Heart left ventricle (tissue), 16 donors: ENCODE results near the gene SMARCAL1. TPM values are rescaled to one million over a fixed set of nuclear protein-coding genes. Genes with fewer than 3 reads are reported as not detected.
A peak's percentile ranks its signal among the peaks of the same experiment; 100 is the strongest.

Experiments used
- ATAC-seq, 4 donors: fragments of 200-7000 bp; cut with Tn5 transposase; one replicate each; pipeline ENCODE4 v1.9.1; 2020 to 2022; ENCODE audit warnings: moderate library complexity in 4 of 4, mild to moderate bottlenecking in 3 of 4, moderate number of reproducible peaks in 1 of 4
- DNase-seq, 5 donors: peaks; one replicate each; pipeline ENCODE4 v3.0.0-alpha.2; 2020
- H3K27ac ChIP-seq, 12 donors: fragments of 200-600 bp; sonication (generic) in 4 of 12; one replicate each; pipeline versions ENCODE4 v1.5.0 to v1.8.0; 2016 to 2022; ENCODE audit warnings: mild to moderate bottlenecking in 2 of 12
- H3K27me3 ChIP-seq, 9 donors: fragments of 200-600 bp; sonication (generic) in 2 of 9; one replicate each; pipeline versions ENCODE4 v1.5.1 to v1.8.0; 2016 to 2022; ENCODE audit warnings: mild to moderate bottlenecking in 3 of 9
- H3K36me3 ChIP-seq, 9 donors: fragments of 200-600 bp; sonication (generic) in 2 of 9; one replicate each; pipeline versions ENCODE4 v1.5.0 to v1.8.0; 2018 to 2022; ENCODE audit warnings: mild to moderate bottlenecking in 2 of 9
- H3K4me1 ChIP-seq, 12 donors: fragments of 200-600 bp; sonication (generic) in 4 of 12; one replicate each; pipeline versions ENCODE4 v1.5.0 to v1.8.0; 2016 to 2022; ENCODE audit warnings: mild to moderate bottlenecking in 3 of 12
- H3K4me3 ChIP-seq, 12 donors: fragments of 200-600 bp; sonication (generic) in 4 of 12; one replicate each; pipeline versions ENCODE4 v1.5.0 to v1.8.0; 2017 to 2022; ENCODE audit warnings: mild to moderate bottlenecking in 9 of 12, moderate library complexity in 4 of 12
- H3K9me3 ChIP-seq, 12 donors: fragments of 200-600 bp; sonication (generic) in 4 of 12; one replicate each; pipeline versions ENCODE4 v1.5.0 to v1.8.0; 2016 to 2022; ENCODE audit warnings: mild to moderate bottlenecking in 1 of 12
- POLR2A ChIP-seq, 2 donors: fragments of 450-650 bp; IDR thresholded peaks; one replicate each; pipeline ENCODE4 v1.6.1; 2017; ENCODE audit warnings: antibody characterized with exemption in 2 of 2, mild to moderate bottlenecking in 2 of 2, moderate library complexity in 2 of 2
- WGBS, 4 donors: extraction: QIAGEN DNeasy Blood & Tissue Kit in 2 of 4; methylation state at CpG; one replicate each; pipeline versions ENCODE4 v1.1.5 to v1.1.7; 2013 to 2018; 5-methylcytosine and 5-hydroxymethylcytosine counted together
- intact Hi-C, 10 donors: fragments of 100-400 bp; cut with DNase I; formaldehyde crosslinking; loops; one replicate each; pipeline versions ENCODE4 v1.11.1 to v1.14.2; 2022
- polyA plus RNA-seq, 2 donors: library from polyadenylated mRNA; stranded (reverse); fragments of 200-250 nt; gene quantifications; one replicate each; pipeline ENCODE4 v1.2.3, GENCODE V29; 2013
- total RNA-seq, 9 donors: library from RNA; depleted of rRNA in 2 of 9; stranded (reverse); fragments of >200 nt in 2 of 9; fragmentation: NEBNext Ultra II Directional in 3 of 9; extraction: Animal tissue kit (Norgen Biotek cat#: 25700) in 3 of 9; gene quantifications; one replicate each; pipeline versions ENCODE4 v1.1.0 to v1.2.4, GENCODE V29; 2016 to 2023
- TF ChIP-seq, protein P1 (sequence below), 12 donors: fragments of 200-600 bp; sonication (generic) in 4 of 12; IDR thresholded peaks; one replicate each; pipeline versions ENCODE4 v1.5.0 to v1.8.0; 2018 to 2022; ENCODE audit warnings: antibody characterized with exemption in 12 of 12, mild to moderate bottlenecking in 5 of 12
- donor health status: ischemic (EF 13 %, LVEDD 7.1; RV severe dilation, severe dysfunction).
- donor health status: healthy with polysubstance abuse.
- donor health status: DM: no; HTN: yes; CAD: no.
- donor health status: DM: no; HTN: no; CAD: no.
- donor health status: ischemic (EF 25% LVEDD 6.9; RV normal size, moderate dysfunction).
- donor health status: ischemic (EF 25% LVEDD 5.7; RV mildly dilated, moderate dysfunction).
- donor health status: healthy.
- donor health status: DM: yes; HTN: yes; CAD: no.
- donor health status: ischemic (EF 35%, LVEDD 5.7; RV mildly dilated, moderate dysfunction).
- donor health status: nonischemic (EF 11% LVEDD 7.7; RV severe dilation, severe dysfunction).
- donor health status: DM: yes; HTN: yes; CAD: no.
- donor health status: PGD.
- donor health status: ischemic (EF 29% LVEDD 5.4; RV normal size, mild dysfunction).
- donor health status: nonischemic (EF 23%, LVEDD 6.1; RV moderate dilation, normal function).

The SMARCAL1 gene
- total and polyA plus RNA-seq, 11 donors, result 5.0 to 17.1 (median 10.6) TPM

DNA sequence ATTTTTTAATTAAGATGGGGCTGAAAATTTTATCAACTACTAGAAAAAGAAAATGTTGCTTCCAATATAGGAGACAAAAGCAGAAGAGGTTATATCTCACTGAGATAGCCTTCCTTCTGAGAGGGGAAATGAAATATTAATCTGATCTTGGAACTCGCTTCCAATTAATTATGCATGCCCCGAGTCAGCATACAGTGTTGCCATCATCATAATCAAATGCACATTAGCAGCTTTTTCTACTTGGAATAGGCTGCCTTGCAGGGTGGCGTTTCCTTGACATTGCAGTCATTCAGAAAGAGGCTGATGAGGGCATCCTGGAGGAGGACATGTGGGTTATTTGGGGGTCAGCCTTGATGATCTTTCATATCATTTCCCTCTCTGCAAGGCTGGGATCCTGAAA, 67.9 kb downstream of the SMARCAL1 start:
- intact Hi-C loops, result no loop called here
- Histone ChIP-seq H3K27ac (no peak overlapping the region), H3K36me3 (peaks cover 0 to 84% (median 60%) of the 10 kb centered on the region in 9 donors), H3K4me1 (peaks cover 0 to 29% (median 0%) of the 10 kb centered on the region in 12 donors), H3K27me3 (no peaks in the 10 kb centered on the region), H3K9me3 (no peaks in the 10 kb centered on the region), H3K4me3 (no peak overlapping the region)
- no peak for TF ChIP-seq POLR2A (IDR thresholded peaks at IDR 0.05)
- TF ChIP-seq, protein P1, sequence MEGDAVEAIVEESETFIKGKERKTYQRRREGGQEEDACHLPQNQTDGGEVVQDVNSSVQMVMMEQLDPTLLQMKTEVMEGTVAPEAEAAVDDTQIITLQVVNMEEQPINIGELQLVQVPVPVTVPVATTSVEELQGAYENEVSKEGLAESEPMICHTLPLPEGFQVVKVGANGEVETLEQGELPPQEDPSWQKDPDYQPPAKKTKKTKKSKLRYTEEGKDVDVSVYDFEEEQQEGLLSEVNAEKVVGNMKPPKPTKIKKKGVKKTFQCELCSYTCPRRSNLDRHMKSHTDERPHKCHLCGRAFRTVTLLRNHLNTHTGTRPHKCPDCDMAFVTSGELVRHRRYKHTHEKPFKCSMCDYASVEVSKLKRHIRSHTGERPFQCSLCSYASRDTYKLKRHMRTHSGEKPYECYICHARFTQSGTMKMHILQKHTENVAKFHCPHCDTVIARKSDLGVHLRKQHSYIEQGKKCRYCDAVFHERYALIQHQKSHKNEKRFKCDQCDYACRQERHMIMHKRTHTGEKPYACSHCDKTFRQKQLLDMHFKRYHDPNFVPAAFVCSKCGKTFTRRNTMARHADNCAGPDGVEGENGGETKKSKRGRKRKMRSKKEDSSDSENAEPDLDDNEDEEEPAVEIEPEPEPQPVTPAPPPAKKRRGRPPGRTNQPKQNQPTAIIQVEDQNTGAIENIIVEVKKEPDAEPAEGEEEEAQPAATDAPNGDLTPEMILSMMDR (IDR thresholded peaks at IDR 0.05), result no peak
- ATAC-seq (no peak), DNase-seq (no peak)
- WGBS, 4 donors, result 92 to 94% (median 94%) methylated on average over 3 of the region's 3 CpGs

DNA sequence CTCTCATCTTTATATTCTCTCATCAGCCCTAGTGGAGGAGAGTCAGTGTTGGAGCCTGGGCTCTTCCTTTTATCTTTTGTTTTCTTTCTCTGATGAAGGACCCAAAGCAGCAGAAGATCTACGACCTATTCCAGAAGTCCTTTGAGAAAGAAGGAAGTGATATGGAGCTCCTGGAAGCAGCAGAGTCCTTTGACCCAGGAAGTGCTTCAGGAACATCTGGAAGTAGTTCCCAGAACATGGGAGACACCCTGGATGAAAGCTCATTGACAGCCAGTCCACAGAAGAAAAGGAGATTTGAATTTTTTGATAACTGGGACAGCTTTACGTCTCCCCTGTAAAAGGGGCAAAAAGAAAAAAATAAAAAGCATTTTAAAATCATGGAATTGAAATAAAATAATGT, 70.4 kb downstream of the SMARCAL1 start:
- Histone ChIP-seq H3K4me1 (peaks cover 0 to 35% (median 0%) of the 10 kb centered on the region in 12 donors), H3K36me3 (peaks cover 0 to 60% (median 43%) of the 10 kb centered on the region in 9 donors), H3K4me3 (no peak overlapping the region), H3K9me3 (no peaks in the 10 kb centered on the region), H3K27ac (no peak overlapping the region), H3K27me3 (no peaks in the 10 kb centered on the region)
- WGBS, 4 donors, result 76 to 88% (median 79%) methylated on average over 2 of the region's 2 CpGs
- intact Hi-C loops, result no loop called here
- DNase-seq, result no peak
- TF ChIP-seq, protein P1 (IDR thresholded peaks at IDR 0.05), result no peak
- no peak for ATAC-seq

DNA sequence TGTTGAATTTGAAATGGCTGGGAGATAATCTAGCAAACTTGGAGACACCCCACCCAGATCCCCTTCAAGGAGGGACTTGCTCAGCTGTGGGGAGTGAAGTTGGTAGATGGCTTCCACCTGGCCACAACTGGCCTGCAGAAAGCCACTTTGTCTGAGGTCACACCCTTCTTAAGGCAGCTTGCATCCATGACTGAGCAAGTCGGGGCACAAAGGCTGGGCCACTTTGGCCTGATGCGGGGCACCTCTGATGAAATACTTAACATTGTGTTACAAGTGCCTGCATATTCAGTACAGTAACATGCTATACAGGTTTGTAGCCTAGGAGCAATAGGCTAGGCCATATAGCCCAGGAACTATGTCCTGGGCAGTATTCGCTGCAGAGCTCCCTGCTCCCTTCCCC, 73.0 kb downstream of the SMARCAL1 start:
- no peaks in the 10 kb centered on the region for H3K27me3 ChIP-seq
- ATAC-seq (peak in 1 of 4 donors; percentile 11), DNase-seq (no peak)
- 81 to 96% (median 91%) methylated on average over 3 of the region's 3 CpGs for WGBS, 4 donors
- peaks cover 0 to 25% (median 0%) of the 10 kb centered on the region in 12 donors for H3K4me1 ChIP-seq
- no peak overlapping the region for H3K4me3 ChIP-seq
- H3K9me3 ChIP-seq, result no peaks in the 10 kb centered on the region
- peaks cover 0 to 34% (median 19%) of the 10 kb centered on the region in 9 donors for H3K36me3 ChIP-seq
- H3K27ac ChIP-seq, result peak overlapping the region in 1 of 12 donors; percentile 9
- intact Hi-C loops, result no loop called here
- no peak for TF ChIP-seq POLR2A (IDR thresholded peaks at IDR 0.05)
- TF ChIP-seq, protein P1 (IDR thresholded peaks at IDR 0.05), result no peak

DNA sequence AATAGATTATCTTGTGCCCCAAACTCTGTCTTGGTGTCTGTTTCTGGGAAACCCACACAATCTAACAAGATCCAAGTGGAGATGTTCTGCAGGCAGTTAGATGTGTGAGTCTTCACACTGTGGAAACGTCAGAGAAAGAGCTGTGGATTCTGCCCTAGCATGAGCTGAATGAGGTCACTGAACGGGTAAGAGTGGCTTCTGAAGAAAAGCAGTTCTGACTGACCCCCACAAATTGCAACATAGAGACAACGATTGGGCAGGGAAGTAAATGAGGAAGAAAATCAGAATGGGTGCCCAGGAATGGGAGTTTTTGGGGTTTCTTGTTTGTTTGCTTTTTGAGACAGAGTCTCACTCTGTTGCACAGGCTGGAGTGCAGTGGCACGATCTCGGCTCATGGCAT, 73.5 kb downstream of the SMARCAL1 start:
- peak in 1 of 4 donors; percentile 24 for ATAC-seq
- WGBS, 4 donors, result 73 to 85% (median 83%) methylated on average over 5 of the region's 5 CpGs

More for the DNA sequence above, 73.5 kb downstream of the SMARCAL1 start:
- TF ChIP-seq, protein P1 (IDR thresholded peaks at IDR 0.05), result no peak
- no peak for TF ChIP-seq POLR2A (IDR thresholded peaks at IDR 0.05)
- DNase-seq, result no peak
- intact Hi-C loops, result no loop called here
- no peaks in the 10 kb centered on the region for H3K9me3 ChIP-seq
- H3K27me3 ChIP-seq, result no peaks in the 10 kb centered on the region
- peaks cover 0 to 25% (median 0%) of the 10 kb centered on the region in 12 donors for H3K4me1 ChIP-seq
- peak overlapping the region in 1 of 12 donors; percentile 81 for H3K27ac ChIP-seq
- no peak overlapping the region for H3K4me3 ChIP-seq
- peaks cover 0 to 29% (median 17%) of the 10 kb centered on the region in 9 donors for H3K36me3 ChIP-seq
